ENCODE data around the gene KRTAP3-2. TPM values are rescaled to one million over a fixed set of nuclear protein-coding genes. Genes with fewer than 3 reads are reported as not detected.

The KRTAP3-2 gene
- total RNA-seq, 2 experiments from 2014 or later = not detected

DNA sequence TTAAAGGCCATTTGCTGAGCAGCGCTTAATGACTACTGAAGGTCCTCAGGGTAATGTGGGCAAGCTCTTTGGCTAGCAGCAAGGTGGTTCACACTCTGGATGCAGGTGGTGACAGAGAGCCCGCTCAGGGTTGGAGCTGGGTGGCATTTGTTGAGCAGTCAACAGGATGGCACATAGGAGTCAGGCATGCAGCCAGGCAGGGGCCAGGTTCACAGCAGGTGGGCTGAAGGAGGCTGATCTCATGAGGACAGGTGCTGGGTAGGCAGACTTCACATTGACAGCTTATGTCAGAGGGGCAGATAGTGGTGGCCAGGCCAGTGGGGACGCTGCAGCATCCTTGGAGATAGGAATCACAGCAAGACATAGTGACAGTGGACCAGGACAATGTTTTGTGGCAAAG, 4.7 kb upstream of the KRTAP3-2 start:
- Histone ChIP-seq H3K9me3 (ENCODE audit: control insufficient read depth in 1 of 2, insufficient read depth in 1 of 2, low read length in 2 of 2) (no peaks in the 10 kb centered on the region), H3K4me3 (ENCODE audit: low read length) (no peak overlapping the region), H3K36me3 (ENCODE audit: insufficient read depth, low read length) (no peaks in the 10 kb centered on the region), H3K27me3 (ENCODE audit: control insufficient read depth in 1 of 2, insufficient read depth in 2 of 2, low read length in 2 of 2) (peaks cover 4 to 5% of the 10 kb centered on the region in 2 experiments), H3K4me1 (ENCODE audit: insufficient read depth, low read length) (no peaks in the 10 kb centered on the region), H3K27ac (ENCODE audit: low read depth in 1 of 2, low read length in 2 of 2) (no peak overlapping the region)
- ChIA-PET CTCF (no interaction called here), POLR2A (interaction anchor here (0.6 kb wide), 1 partner anchor 11 kb away, joined by 3 read pairs; no protein-coding TSS in a partner anchor)
- peaks cover 38% of the 10 kb centered on the region for H3K27me3 Mint-ChIP-seq
- no peak overlapping the region for H3K4me3 Mint-ChIP-seq
- TF ChIP-seq, protein P1, sequence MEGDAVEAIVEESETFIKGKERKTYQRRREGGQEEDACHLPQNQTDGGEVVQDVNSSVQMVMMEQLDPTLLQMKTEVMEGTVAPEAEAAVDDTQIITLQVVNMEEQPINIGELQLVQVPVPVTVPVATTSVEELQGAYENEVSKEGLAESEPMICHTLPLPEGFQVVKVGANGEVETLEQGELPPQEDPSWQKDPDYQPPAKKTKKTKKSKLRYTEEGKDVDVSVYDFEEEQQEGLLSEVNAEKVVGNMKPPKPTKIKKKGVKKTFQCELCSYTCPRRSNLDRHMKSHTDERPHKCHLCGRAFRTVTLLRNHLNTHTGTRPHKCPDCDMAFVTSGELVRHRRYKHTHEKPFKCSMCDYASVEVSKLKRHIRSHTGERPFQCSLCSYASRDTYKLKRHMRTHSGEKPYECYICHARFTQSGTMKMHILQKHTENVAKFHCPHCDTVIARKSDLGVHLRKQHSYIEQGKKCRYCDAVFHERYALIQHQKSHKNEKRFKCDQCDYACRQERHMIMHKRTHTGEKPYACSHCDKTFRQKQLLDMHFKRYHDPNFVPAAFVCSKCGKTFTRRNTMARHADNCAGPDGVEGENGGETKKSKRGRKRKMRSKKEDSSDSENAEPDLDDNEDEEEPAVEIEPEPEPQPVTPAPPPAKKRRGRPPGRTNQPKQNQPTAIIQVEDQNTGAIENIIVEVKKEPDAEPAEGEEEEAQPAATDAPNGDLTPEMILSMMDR (IDR thresholded peaks at IDR 0.05) = no peak
- H3K4me1 Mint-ChIP-seq (ENCODE audit: low read depth) = no peaks in the 10 kb centered on the region
- H3K36me3 Mint-ChIP-seq (ENCODE audit: low read depth) = no peaks in the 10 kb centered on the region
- no peaks in the 10 kb centered on the region for H3K9me3 Mint-ChIP-seq
- H3K27ac Mint-ChIP-seq = no peak overlapping the region
- intact Hi-C loops (cut with DNase I, micrococcal nuclease) = no loop called here
- ATAC-seq (ENCODE audit: poor library complexity) (no peak), DNase-seq (no peak)

DNA sequence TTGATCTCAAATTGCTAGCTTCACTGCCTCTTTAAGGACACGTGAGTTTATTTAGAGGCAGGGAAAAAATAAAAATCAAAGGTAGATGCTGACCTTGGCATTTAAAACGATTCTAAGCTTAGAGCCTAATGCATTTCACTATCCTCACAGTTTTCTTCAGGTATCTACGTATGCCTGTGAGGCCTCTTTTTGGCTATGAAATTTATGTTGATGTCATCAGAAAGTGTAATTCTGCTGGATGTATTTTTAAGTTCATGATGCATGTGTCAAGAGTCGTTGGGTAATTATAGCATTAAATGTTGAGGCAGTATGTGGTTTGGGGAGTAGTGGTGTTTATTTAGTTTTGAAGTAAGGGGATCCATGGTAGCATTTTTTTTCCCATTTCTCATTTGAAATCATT, 4.2 kb upstream of the KRTAP3-2 start:
- H3K4me1 ChIP-seq (ENCODE audit: insufficient read depth, low read length) = no peaks in the 10 kb centered on the region
- no peaks in the 10 kb centered on the region for H3K36me3 Mint-ChIP-seq (ENCODE audit: low read depth)
- POLR2A ChIA-PET = interaction anchor here (0.6 kb wide), 1 partner anchor 10 kb away, joined by 3 read pairs; the partner anchor contains the start of gene KRTAP3-3
- intact Hi-C loops (cut with DNase I, micrococcal nuclease) = no loop called here
- no peaks in the 10 kb centered on the region for H3K9me3 Mint-ChIP-seq
- H3K27me3 ChIP-seq (ENCODE audit: control insufficient read depth in 1 of 2, insufficient read depth in 2 of 2, low read length in 2 of 2) = peaks cover 4 to 6% of the 10 kb centered on the region in 2 experiments
- CTCF ChIA-PET = no interaction called here
- no peak overlapping the region for H3K27ac ChIP-seq (ENCODE audit: low read depth in 1 of 2, low read length in 2 of 2)
- TF ChIP-seq, protein P1 (IDR thresholded peaks at IDR 0.05) = no peak
- H3K9me3 ChIP-seq (ENCODE audit: control insufficient read depth in 1 of 2, insufficient read depth in 1 of 2, low read length in 2 of 2) = no peaks in the 10 kb centered on the region
- H3K27ac Mint-ChIP-seq = no peak overlapping the region
- no peak for DNase-seq
- peaks cover 42% of the 10 kb centered on the region for H3K27me3 Mint-ChIP-seq
- no peak for ATAC-seq (ENCODE audit: poor library complexity)
- H3K4me3 Mint-ChIP-seq = no peak overlapping the region
- no peaks in the 10 kb centered on the region for H3K4me1 Mint-ChIP-seq (ENCODE audit: low read depth)
- H3K36me3 ChIP-seq (ENCODE audit: insufficient read depth, low read length) = no peaks in the 10 kb centered on the region
- no peak overlapping the region for H3K4me3 ChIP-seq (ENCODE audit: low read length)

DNA sequence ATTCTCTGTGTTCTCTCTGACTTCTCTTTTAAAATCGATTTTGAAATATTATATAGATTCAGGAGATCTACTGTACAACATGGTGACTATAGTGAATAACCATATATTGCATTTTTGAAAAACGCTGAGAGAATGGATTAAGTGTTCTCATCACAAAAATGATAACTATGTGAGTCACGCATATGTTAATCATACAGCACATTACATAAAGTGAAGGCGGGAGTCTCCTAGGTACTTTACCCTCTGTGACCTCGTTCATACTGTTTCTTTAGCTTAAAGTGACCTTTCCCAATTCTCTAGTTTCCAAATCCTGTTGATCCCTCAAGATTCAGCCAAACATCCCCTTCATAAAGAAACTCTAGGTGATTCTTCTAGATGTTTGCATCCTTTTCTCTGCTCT, 3.1 kb upstream of the KRTAP3-2 start:
- Histone ChIP-seq H3K27me3 (ENCODE audit: control insufficient read depth in 1 of 2, insufficient read depth in 2 of 2, low read length in 2 of 2) (peaks cover 7 to 12% of the 10 kb centered on the region in 2 experiments), H3K9me3 (ENCODE audit: control insufficient read depth in 1 of 2, insufficient read depth in 1 of 2, low read length in 2 of 2) (no peaks in the 10 kb centered on the region), H3K27ac (ENCODE audit: low read depth in 1 of 2, low read length in 2 of 2) (no peak overlapping the region), H3K36me3 (ENCODE audit: insufficient read depth, low read length) (no peaks in the 10 kb centered on the region), H3K4me3 (ENCODE audit: low read length) (no peak overlapping the region), H3K4me1 (ENCODE audit: insufficient read depth, low read length) (no peaks in the 10 kb centered on the region)
- no peak for DNase-seq
- TF ChIP-seq, protein P1 (IDR thresholded peaks at IDR 0.05) = no peak
- peaks cover 53% of the 10 kb centered on the region for H3K27me3 Mint-ChIP-seq
- ChIA-PET POLR2A (no interaction called here), CTCF (no interaction called here)
- intact Hi-C loops (cut with DNase I, micrococcal nuclease) = no loop called here
- no peak for ATAC-seq (ENCODE audit: poor library complexity)
- no peaks in the 10 kb centered on the region for H3K36me3 Mint-ChIP-seq (ENCODE audit: low read depth)
- H3K9me3 Mint-ChIP-seq = no peaks in the 10 kb centered on the region
- no peaks in the 10 kb centered on the region for H3K4me1 Mint-ChIP-seq (ENCODE audit: low read depth)
- H3K4me3 Mint-ChIP-seq = no peak overlapping the region
- no peak overlapping the region for H3K27ac Mint-ChIP-seq
